ENCODE results near the gene COL6A3. TPM values are rescaled to one million over a fixed set of nuclear protein-coding genes. Genes with fewer than 3 reads are reported as not detected.
"Not testable (repeated sequence)": the region's sequence is repeated elsewhere in the genome, so short reads cannot be mapped to it uniquely, and the experiment has no call there.

The COL6A3 gene
- total RNA-seq, 1 experiment from 2014 or later: 0.86 TPM

GRCh38 chr2:237354892-237355291, 59.1 kb downstream of the COL6A3 start:
- DNase-seq (ENCODE audit: low spot score): no peak
- Histone ChIP-seq H3K4me1 (ENCODE audit: insufficient read depth, low read length, poor library complexity, severe bottlenecking) (no peaks in the 10 kb centered on the region), H3K4me3 (ENCODE audit: low read depth, low read length, poor library complexity, severe bottlenecking) (no peak overlapping the region), H3K36me3 (ENCODE audit: insufficient read depth, low read length, poor library complexity, severe bottlenecking) (no peaks in the 10 kb centered on the region), H3K27ac (ENCODE audit: low read depth, low read length, poor library complexity, severe bottlenecking) (no peak overlapping the region), H3K9me3 (ENCODE audit: low read depth, low read length, poor library complexity, severe bottlenecking) (no peaks in the 10 kb centered on the region), H3K27me3 (replicated peaks; ENCODE audit: insufficient read depth, low read depth, low read length, poor library complexity) (peaks cover 54% of the 10 kb centered on the region)
- no peak for TF ChIP-seq EZH2 (IDR thresholded peaks at IDR 0.05; ENCODE audit: borderline replicate concordance, low read depth, low read length, poor library complexity, severe bottlenecking)
- no peak for TF ChIP-seq CTCF (conservative IDR thresholded peaks at IDR 0.05; ENCODE audit: low read depth, low read length)
- ChIA-PET CTCF (no interaction called here), POLR2A (ENCODE audit: low non-redundant PET) (interaction anchor here (0.6 kb wide), 1 partner anchor 388 kb away, joined by 4 read pairs; no protein-coding TSS in a partner anchor)
- no TSS peak for BruUV-seq (replicated peaks)
- intact Hi-C loops (cut with micrococcal nuclease; ENCODE audit: unreplicated experiment): no loop called here

- H3K9me3 ChIP-seq (ENCODE audit: low read depth, low read length, poor library complexity, severe bottlenecking); H3K27ac ChIP-seq (ENCODE audit: low read depth, low read length, poor library complexity, severe bottlenecking); BruUV-seq (replicated peaks); DNase-seq (ENCODE audit: low spot score); POLR2A ChIA-PET (ENCODE audit: low non-redundant PET); H3K4me3 ChIP-seq (ENCODE audit: low read depth, low read length, poor library complexity, severe bottlenecking); intact Hi-C loops (cut with micrococcal nuclease; ENCODE audit: unreplicated experiment); H3K36me3 ChIP-seq (ENCODE audit: insufficient read depth, low read length, poor library complexity, severe bottlenecking); H3K4me1 ChIP-seq (ENCODE audit: insufficient read depth, low read length, poor library complexity, severe bottlenecking); CTCF ChIA-PET: not testable (repeated sequence)
- H3K27me3 ChIP-seq (replicated peaks; ENCODE audit: insufficient read depth, low read depth, low read length, poor library complexity): peaks cover 55% of the 10 kb centered on the region
Measured at GRCh38 chr2:237354172-237354571, 59.8 kb downstream of the COL6A3 start.

- no peaks in the 10 kb centered on the region for H3K4me1 ChIP-seq (ENCODE audit: insufficient read depth, low read length, poor library complexity, severe bottlenecking)
- no TSS peak for BruUV-seq (replicated peaks)
- H3K36me3 ChIP-seq (ENCODE audit: insufficient read depth, low read length, poor library complexity, severe bottlenecking): no peaks in the 10 kb centered on the region
- TF ChIP-seq CTCF (conservative IDR thresholded peaks at IDR 0.05; ENCODE audit: low read depth, low read length) (no peak), EZH2 (IDR thresholded peaks at IDR 0.05; ENCODE audit: borderline replicate concordance, low read depth, low read length, poor library complexity, severe bottlenecking) (no peak)
- H3K27me3 ChIP-seq (replicated peaks; ENCODE audit: insufficient read depth, low read depth, low read length, poor library complexity): peaks cover 50% of the 10 kb centered on the region
- ChIA-PET CTCF (no interaction called here), POLR2A (ENCODE audit: low non-redundant PET) (no interaction called here)
- no peak overlapping the region for H3K27ac ChIP-seq (ENCODE audit: low read depth, low read length, poor library complexity, severe bottlenecking)
- H3K9me3 ChIP-seq (ENCODE audit: low read depth, low read length, poor library complexity, severe bottlenecking): no peaks in the 10 kb centered on the region
- intact Hi-C loops (cut with micrococcal nuclease; ENCODE audit: unreplicated experiment): no loop called here
- DNase-seq (ENCODE audit: low spot score): no peak
- no peak overlapping the region for H3K4me3 ChIP-seq (ENCODE audit: low read depth, low read length, poor library complexity, severe bottlenecking)
Measured at GRCh38 chr2:237353215-237353614, 60.7 kb downstream of the COL6A3 start.

- CTCF ChIA-PET: no interaction called here
- intact Hi-C loops (cut with micrococcal nuclease; ENCODE audit: unreplicated experiment): no loop called here
- Histone ChIP-seq H3K27ac (ENCODE audit: low read depth, low read length, poor library complexity, severe bottlenecking) (no peak overlapping the region), H3K4me1 (ENCODE audit: insufficient read depth, low read length, poor library complexity, severe bottlenecking) (no peaks in the 10 kb centered on the region), H3K27me3 (replicated peaks; ENCODE audit: insufficient read depth, low read depth, low read length, poor library complexity) (peaks cover 47% of the 10 kb centered on the region), H3K36me3 (ENCODE audit: insufficient read depth, low read length, poor library complexity, severe bottlenecking) (no peaks in the 10 kb centered on the region), H3K4me3 (ENCODE audit: low read depth, low read length, poor library complexity, severe bottlenecking) (no peak overlapping the region), H3K9me3 (ENCODE audit: low read depth, low read length, poor library complexity, severe bottlenecking) (no peaks in the 10 kb centered on the region)
- no TSS peak for BruUV-seq (replicated peaks)
- POLR2A ChIA-PET (ENCODE audit: low non-redundant PET): no interaction called here
- TF ChIP-seq CTCF (conservative IDR thresholded peaks at IDR 0.05; ENCODE audit: low read depth, low read length) (no peak), EZH2 (IDR thresholded peaks at IDR 0.05; ENCODE audit: borderline replicate concordance, low read depth, low read length, poor library complexity, severe bottlenecking) (no peak)
- no peak for DNase-seq (ENCODE audit: low spot score)
Measured at GRCh38 chr2:237352279-237352845, 61.6 kb downstream of the COL6A3 start.

All from A673 (cell line).